AG10803 (cell line): ENCODE data around the gene NCKAP5.

Source experiments
- DNase-seq: peaks from one replicate; pipeline ENCODE4 v3.0.0; 2010; ENCODE audit warnings: low read depth
- H3K4me3 ChIP-seq: 2 replicates; pipeline ENCODE4 v1.5.1; 2011; ENCODE audit warnings: mild to moderate bottlenecking, low read length, control low read depth
- CTCF ChIP-seq: conservative IDR thresholded peaks from 2 replicates; pipeline ENCODE4 v1.5.1; 2011; ENCODE audit warnings: mild to moderate bottlenecking, low read length, control low read depth, inconsistent platforms

NCKAP5 gene

GRCh38 chr2:133462811-133463210, 105.5 kb downstream of the NCKAP5 start:
- no peak for DNase-seq

GRCh38 chr2:133461484-133461883, 106.8 kb downstream of the NCKAP5 start:
- DNase-seq = no peak
- H3K4me3 ChIP-seq = no peak overlapping the region
- no peak for TF ChIP-seq CTCF

More at GRCh38 chr2:133462811-133463210, 105.5 kb downstream of the NCKAP5 start:
- no peak overlapping the region for H3K4me3 ChIP-seq
- no peak for TF ChIP-seq CTCF

- no peak overlapping the region for H3K4me3 ChIP-seq
- TF ChIP-seq CTCF = no peak
- no peak for DNase-seq
Observed at GRCh38 chr2:133459590-133459989, 108.7 kb downstream of the NCKAP5 start.

GRCh38 chr2:133458280-133458679, 110.0 kb downstream of the NCKAP5 start:
- no peak for TF ChIP-seq CTCF
- DNase-seq = no peak
- no peak overlapping the region for H3K4me3 ChIP-seq

GRCh38 chr2:133457861-133458260, 110.4 kb downstream of the NCKAP5 start:
- no peak for DNase-seq

GRCh38 chr2:133456971-133457370, 111.3 kb downstream of the NCKAP5 start:
- no peak for TF ChIP-seq CTCF
- H3K4me3 ChIP-seq = no peak overlapping the region
- no peak for DNase-seq

More at GRCh38 chr2:133457861-133458260, 110.4 kb downstream of the NCKAP5 start:
- no peak for TF ChIP-seq CTCF
- H3K4me3 ChIP-seq = no peak overlapping the region

GRCh38 chr2:133456156-133456555, 112.1 kb downstream of the NCKAP5 start:
- DNase-seq = no peak
- H3K4me3 ChIP-seq = no peak overlapping the region
- no peak for TF ChIP-seq CTCF
